HepG2 (cell line): ENCODE measurements around the gene FBXO9. TPM values are rescaled to one million over a fixed set of nuclear protein-coding genes. Genes with fewer than 3 reads are reported as not detected.

Source experiments
- ASH2L ChIP-seq: fragments of 300-600, 200-600 bp; sonication (generic); IDR thresholded peaks from 2 replicates; pipeline ENCODE4 v1.7.0; 2017; ENCODE audit warnings: low read depth, mild to moderate bottlenecking, moderate library complexity, mixed read lengths, low read length; ENCODE audit not compliant: insufficient read length
- E2F1 ChIP-seq: sonication (generic); formaldehyde crosslinking; IDR thresholded peaks from 2 replicates; pipeline ENCODE4 v1.5.0; 2020; ENCODE audit warnings: missing genetic modification reagents
- ETV5 ChIP-seq: IDR thresholded peaks from 2 replicates; pipeline ENCODE4 v1.6.1; 2018; ENCODE audit warnings: missing biosample characterization, missing genetic modification reagents, inconsistent platforms, borderline replicate concordance
- GTF2F1 ChIP-seq: fragments of 150-350 bp; IDR thresholded peaks from 2 replicates; pipeline ENCODE4 v1.6.1; 2014; ENCODE audit warnings: low read length
- HNF4A ChIP-seq: sonication (generic); formaldehyde crosslinking; IDR thresholded peaks from 2 replicates; pipeline ENCODE4 v1.4.0; 2020; ENCODE audit warnings: missing genetic modification reagents
- HNRNPL ChIP-seq: fragments of 200-400 bp; formaldehyde crosslinking; IDR thresholded peaks from 2 replicates; pipeline ENCODE4 v1.6.1; 2017; ENCODE audit warnings: mild to moderate bottlenecking, low read depth, low read length
- IRF1 ChIP-seq: sonication (generic); formaldehyde crosslinking; IDR thresholded peaks from 2 replicates; pipeline ENCODE4 v1.4.0; 2020; ENCODE audit warnings: low read depth, mild to moderate bottlenecking, missing genetic modification reagents
- KLF15 ChIP-seq: sonication (generic); formaldehyde crosslinking; IDR thresholded peaks from 2 replicates; pipeline ENCODE4 v1.8.1; 2023; ENCODE audit warnings: borderline replicate concordance, mild to moderate bottlenecking, inconsistent platforms, missing genetic modification reagents, mixed read lengths
- KMT2A ChIP-seq: sonication (generic); formaldehyde crosslinking; IDR thresholded peaks from 2 replicates; pipeline ENCODE4 v1.4.0; 2020; ENCODE audit warnings: missing genetic modification reagents
- NR2F1 ChIP-seq, 2 experiments: fragments of 450-650 bp in 1 of 2; formaldehyde crosslinking in 1 of 2; IDR thresholded peaks; 2 replicates each; pipeline versions ENCODE4 v1.5.0 to v1.6.1; 2016 to 2020; ENCODE audit warnings: mild to moderate bottlenecking in 1 of 2, missing compliant biosample characterization in 1 of 2, missing genetic modification reagents in 1 of 2, moderate library complexity in 1 of 2
- RERE ChIP-seq: IDR thresholded peaks from 2 replicates; pipeline ENCODE4 v1.6.1; 2016; ENCODE audit warnings: low read depth, missing genetic modification reagents, missing compliant biosample characterization
- SMC3 ChIP-seq: IDR thresholded peaks from 2 replicates; pipeline ENCODE4 v1.6.1; 2011; ENCODE audit warnings: low read length, improper control_type of control experiment
- SOX6 ChIP-seq, 2 experiments: fragments of 450-650 bp in 1 of 2; sonication (generic) in 1 of 2; formaldehyde crosslinking in 1 of 2; IDR thresholded peaks; 2 replicates each; pipeline versions ENCODE4 v1.4.0 to v1.6.1; 2017 to 2020; ENCODE audit warnings: antibody characterized with exemption in 1 of 2, mild to moderate bottlenecking in 1 of 2, missing genetic modification reagents in 1 of 2
- THRA ChIP-seq: sonication (generic); formaldehyde crosslinking; IDR thresholded peaks from 2 replicates; pipeline ENCODE4 v1.4.0; 2020; ENCODE audit warnings: missing genetic modification reagents, borderline replicate concordance
- ZNF3 ChIP-seq: IDR thresholded peaks from 2 replicates; pipeline ENCODE4 v1.7.0; 2017; ENCODE audit warnings: inconsistent platforms
- ZNF432 ChIP-seq: sonication (generic); formaldehyde crosslinking; IDR thresholded peaks from 2 replicates; pipeline ENCODE4 v1.5.0; 2020; ENCODE audit warnings: missing genetic modification reagents, mild to moderate bottlenecking, borderline replicate concordance
- ZNF674 ChIP-seq: sonication (generic); formaldehyde crosslinking; IDR thresholded peaks from 2 replicates; pipeline ENCODE4 v1.5.0; 2020; ENCODE audit warnings: low read depth, mild to moderate bottlenecking, missing genetic modification reagents
- ZNF691 ChIP-seq: sonication (generic); formaldehyde crosslinking; IDR thresholded peaks from 2 replicates; pipeline ENCODE4 v1.4.0; 2020; ENCODE audit warnings: missing genetic modification reagents, low read depth, mild to moderate bottlenecking, borderline replicate concordance
- ZNF879 ChIP-seq: sonication (generic); formaldehyde crosslinking; IDR thresholded peaks from 2 replicates; pipeline ENCODE4 v1.8.1; 2023; ENCODE audit warnings: missing genetic modification reagents
- polyA plus RNA-seq, 8 experiments: library from polyadenylated mRNA; depleted of rRNA in 3 of 8; stranded (reverse) in 7 of 8; unstranded in 1 of 8; fragments of >200 nt; fragmentation: Illumina TruSeq in 4 of 8; extraction: Trizol in 4 of 8; gene quantifications; 2 replicates each; pipeline versions ENCODE4 v1.2.1 to v1.2.3, GENCODE V29; 2011 to 2016; ENCODE audit warnings: low read depth in 4 of 8, missing spikeins in 1 of 8, mixed read lengths in 1 of 8; ENCODE audit not compliant: insufficient read depth in 1 of 8
- total RNA-seq, 5 experiments: library from RNA; depleted of rRNA; stranded (reverse); fragments of >200 nt; fragmentation: Illumina TruSeq; extraction: Trizol; gene quantifications; 2 replicates each; pipeline ENCODE4 v1.2.3, GENCODE V29; 2016; ENCODE audit warnings: low read depth in 1 of 5
- TF ChIP-seq, protein P1 (sequence below): sonication (generic); formaldehyde crosslinking; IDR thresholded peaks from 2 replicates; pipeline ENCODE4 v1.4.0; 2020; ENCODE audit warnings: missing genetic modification reagents

FBXO9 gene
- total and polyA plus RNA-seq, 2 of the 13 experiments (the other 11 are each of a cell fraction or from before 2014, with no cell fraction given), result 64.3 to 98.4 TPM

GRCh38 chr6:53054532-53054931 lies 10.7 kb upstream of the FBXO9 start (continued):
- TF ChIP-seq E2F1 (no peak), RERE (peak; percentile 60; the same call in 1 of the 2 replicates), SOX6 (IDR thresholded peaks at IDR 0.05) (no peak), SOX6 (CRISPR knock-in tag; IDR thresholded peaks at IDR 0.05) (peak; percentile 83), GTF2F1 (no peak), NR2F1 (CRISPR knock-in tag; IDR thresholded peaks at IDR 0.05) (no peak), SMC3 (no peak), HNF4A (CRISPR knock-in tag) (no peak), KMT2A (CRISPR knock-in tag) (0 out of 2 replicates have a peak, but pooled peaks have one; percentile 46), ZNF674 (CRISPR knock-in tag) (no peak), THRA (CRISPR knock-in tag) (peak; percentile 68; the same call in 1 of the 2 replicates), ETV5 (peak; percentile 78), ZNF879 (CRISPR knock-in tag) (no peak), ZNF3 (CRISPR knock-in tag) (no peak), ZNF432 (no peak), ASH2L (peak; percentile 68), KLF15 (CRISPR knock-in tag) (no peak), ZNF691 (CRISPR knock-in tag) (no peak), HNRNPL (no peak), IRF1 (CRISPR knock-in tag) (no peak)
- TF ChIP-seq, protein P1, sequence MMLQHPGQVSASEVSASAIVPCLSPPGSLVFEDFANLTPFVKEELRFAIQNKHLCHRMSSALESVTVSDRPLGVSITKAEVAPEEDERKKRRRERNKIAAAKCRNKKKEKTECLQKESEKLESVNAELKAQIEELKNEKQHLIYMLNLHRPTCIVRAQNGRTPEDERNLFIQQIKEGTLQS (CRISPR knock-in tag), result no peak
